Activated gamma-delta T cell treated with anti-CD3 and anti-CD28 coated beads, Interleukin-2, amount 50 U/mL, for 16 hours (primary cell): ENCODE data around the gene KAZN.

Experiments
- DNase-seq: peaks from one replicate; pipeline ENCODE4 v3.0.0-alpha.2; 2020; ENCODE audit warnings: low read depth

Gene KAZN

GRCh38 chr1:14887044-14887566 lies 288.6 kb downstream of the KAZN start:
- DNase-seq, result no peak

DNA sequence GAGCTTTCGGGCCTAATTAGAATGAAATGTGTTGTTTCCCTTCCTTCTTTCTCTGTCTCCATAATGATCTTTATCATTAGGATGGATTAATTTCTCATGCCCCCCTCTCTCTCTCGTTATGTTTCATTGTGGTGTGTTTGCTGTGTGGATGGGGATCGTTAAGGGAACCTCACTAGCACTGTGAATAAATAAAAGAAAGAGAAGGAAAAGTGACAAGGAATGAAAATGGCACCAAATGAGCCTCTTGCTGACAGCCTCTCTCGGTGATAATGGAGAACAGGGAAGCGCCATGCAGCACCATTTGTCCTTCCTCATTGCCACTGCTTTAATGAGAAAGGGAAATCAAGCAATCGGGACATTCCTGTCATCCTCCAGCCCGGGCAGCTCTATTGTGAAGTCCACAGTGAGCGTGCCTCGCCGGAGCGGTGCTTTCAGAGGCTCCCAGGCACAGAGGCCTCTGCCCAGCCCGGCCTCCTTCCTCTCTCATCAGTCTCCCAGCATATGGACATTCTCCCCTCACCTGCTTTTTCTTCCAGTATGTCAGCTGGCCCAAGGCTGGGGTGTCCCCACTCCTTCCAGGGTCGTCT lies 289.4 kb downstream of the KAZN start:
- no peak for DNase-seq

- DNase-seq, result no peak
Observed at GRCh38 chr1:14888374-14888773, 289.9 kb downstream of the KAZN start.

GRCh38 chr1:14889825-14890440 lies 291.4 kb downstream of the KAZN start:
- DNase-seq, result no peak

GRCh38 chr1:14891991-14892390 lies 293.5 kb downstream of the KAZN start:
- DNase-seq, result no peak

GRCh38 chr1:14894811-14895560 lies 296.5 kb downstream of the KAZN start:
- no peak for DNase-seq

- DNase-seq, result no peak
Observed at GRCh38 chr1:14895727-14896126, 297.2 kb downstream of the KAZN start.

DNA sequence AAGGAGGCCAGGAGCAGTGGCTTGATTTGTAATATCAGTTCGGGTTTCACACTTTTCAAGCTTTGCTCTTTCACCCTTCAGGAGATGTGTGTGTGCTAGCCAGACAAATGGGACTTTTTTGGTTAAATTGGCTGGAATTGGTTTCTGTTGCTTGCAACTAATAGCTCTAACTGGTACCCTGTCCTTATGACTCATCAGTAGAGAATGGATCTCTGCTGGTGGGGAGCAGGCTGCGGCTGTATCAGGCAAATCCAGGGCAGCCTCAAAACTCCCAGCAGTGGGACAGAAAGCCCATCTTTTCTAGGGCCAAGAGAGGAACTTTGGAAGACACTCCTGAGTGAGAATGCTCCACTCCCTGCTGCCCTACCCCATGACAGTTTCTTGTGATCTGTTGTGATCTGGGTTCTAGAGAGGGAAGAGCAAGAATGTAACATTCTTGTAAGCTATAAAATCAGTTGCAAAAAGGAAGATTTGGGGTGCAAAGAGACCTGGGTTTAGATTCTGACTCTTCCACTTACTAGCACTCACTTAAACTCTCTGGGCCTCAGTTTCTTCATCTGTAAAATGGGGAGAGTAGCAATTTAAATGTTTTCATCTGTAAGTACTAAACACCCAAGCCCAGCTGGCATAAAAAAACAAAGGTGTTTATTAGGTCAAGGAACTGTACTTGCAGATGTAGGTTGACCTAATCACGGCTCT lies 298.0 kb downstream of the KAZN start:
- no peak for DNase-seq

GRCh38 chr1:14897080-14897449 lies 298.6 kb downstream of the KAZN start:
- DNase-seq, result no peak

GRCh38 chr1:14897547-14897946 lies 299.1 kb downstream of the KAZN start:
- DNase-seq, result no peak

DNA sequence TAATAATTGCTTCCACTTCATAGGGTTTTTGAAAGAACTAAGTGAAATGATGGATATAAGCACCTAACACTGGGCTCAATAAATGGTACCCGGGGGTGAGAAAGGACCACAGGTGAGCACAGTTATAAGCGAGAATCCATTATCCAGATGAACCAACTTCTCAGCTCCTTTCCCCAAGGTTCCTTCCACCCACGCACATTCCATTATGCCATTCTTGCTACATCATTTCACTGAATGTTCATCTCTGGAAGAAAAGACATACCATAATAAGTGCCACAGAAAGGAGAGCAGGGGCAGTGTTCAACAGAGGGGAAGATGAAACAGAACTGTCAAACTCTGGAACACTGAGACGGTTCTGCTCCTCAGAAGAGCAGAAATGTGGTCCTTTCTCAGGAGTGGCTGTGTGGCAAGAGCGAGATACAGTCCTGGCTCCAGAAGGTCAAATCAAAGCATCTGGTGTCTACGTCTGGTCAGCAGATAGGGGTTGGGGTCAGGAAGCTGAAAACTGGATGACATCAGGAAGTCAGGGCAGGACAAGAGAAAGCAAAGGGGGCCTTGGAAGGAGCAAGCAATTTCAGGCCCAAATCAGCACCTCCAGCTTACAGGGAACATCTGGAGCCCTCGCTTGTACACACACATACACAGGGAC lies 299.6 kb downstream of the KAZN start:
- no peak for DNase-seq

DNA sequence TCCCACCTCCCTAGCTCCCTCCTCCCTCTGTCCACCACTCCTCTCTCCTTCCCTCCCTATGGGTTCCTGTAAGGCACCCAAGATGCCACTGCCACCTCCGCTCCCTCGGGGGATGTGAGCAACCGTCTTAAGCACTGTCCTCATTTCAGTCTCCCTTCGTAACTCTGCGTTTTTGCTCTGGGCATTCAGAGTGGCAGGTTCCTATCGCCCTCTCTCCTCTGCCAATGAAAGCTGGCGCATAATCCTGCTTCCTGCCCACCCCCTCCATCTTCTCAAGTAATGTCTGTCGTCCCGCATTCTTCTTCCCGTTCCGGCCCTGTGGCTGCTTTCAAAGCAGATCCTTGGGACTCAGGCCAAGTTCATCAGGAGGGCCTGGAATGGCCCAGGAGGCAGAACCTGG lies 301.2 kb downstream of the KAZN start:
- DNase-seq, result no peak

DNA sequence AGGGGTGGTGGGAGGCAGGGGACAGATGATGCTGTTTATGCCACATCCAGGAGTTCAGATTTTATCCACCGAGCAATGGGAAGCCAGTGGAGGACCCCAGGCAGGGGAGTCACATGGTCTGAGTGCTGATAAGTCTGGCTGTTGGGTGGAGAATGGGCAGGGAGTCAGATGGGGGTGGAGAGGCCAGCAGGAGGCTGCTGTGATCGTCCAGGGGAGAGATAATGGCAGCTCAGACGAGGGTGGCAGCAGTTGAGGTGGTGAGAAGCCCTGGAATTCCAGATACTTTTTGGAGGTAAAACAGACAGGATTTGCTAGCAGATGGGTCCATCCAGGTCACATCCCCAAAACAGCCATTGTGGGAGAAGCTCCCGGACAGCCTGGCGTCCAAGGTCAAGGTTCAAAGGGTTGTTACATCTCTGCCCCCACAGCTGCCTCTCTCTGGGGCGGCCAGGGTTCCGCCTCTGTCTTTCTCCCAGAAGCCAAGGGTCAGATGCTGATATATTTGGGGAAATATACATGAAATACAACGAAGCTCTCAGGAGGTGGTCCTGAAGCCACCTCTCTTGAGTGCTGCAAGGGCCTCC lies 303.0 kb downstream of the KAZN start:
- no peak for DNase-seq

- no peak for DNase-seq
Observed at GRCh38 chr1:14903922-14904321, 305.4 kb downstream of the KAZN start.

DNA sequence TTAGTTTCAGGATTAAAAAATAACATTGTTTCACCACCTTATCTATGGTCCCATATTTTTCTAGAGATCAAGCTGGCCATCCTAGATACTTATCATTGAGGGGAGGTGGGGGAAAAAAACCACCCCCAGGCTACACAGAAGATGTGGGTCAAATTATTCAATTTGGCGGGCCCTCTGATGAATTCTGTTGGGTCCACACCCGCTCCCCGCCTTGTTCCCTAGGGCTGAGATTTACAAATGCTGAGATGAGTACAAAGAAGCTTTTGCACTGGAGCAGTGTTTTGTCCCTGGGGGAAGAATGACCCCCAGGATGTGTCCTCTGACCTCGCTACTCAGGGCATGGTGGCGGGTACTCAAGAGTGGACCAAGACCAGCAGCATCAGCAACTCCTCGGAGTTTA lies 308.2 kb downstream of the KAZN start:
- DNase-seq, result no peak

- no peak for DNase-seq
Observed at GRCh38 chr1:14907416-14907815, 308.9 kb downstream of the KAZN start.

GRCh38 chr1:14909273-14909672 lies 310.8 kb downstream of the KAZN start:
- DNase-seq, result no peak

DNA sequence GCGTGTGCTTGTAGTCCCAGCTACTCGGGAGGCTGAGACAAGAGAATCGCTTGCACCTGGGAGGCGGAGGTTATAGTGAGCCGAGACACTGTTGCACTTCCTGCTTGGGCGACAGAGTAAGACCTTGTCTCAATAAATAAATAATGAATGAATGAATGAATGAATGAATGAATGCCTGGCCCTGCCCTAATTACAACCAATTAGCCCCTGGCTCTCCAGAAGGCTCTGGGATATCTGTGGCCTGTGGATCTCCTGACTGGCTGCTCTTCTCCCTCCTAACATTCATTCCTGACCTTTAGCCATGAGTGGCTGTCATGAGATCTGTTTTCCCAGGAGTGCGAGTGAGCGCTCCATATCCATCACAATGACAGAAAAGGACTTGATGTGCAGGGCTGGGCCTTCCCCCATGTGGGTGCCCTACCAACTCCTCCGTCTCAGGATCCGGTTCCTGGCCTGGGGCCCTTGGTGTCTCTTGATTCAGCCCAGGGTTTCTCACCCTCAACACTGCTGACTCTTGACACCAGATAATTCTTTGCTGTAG lies 311.5 kb downstream of the KAZN start:
- no peak for DNase-seq

GRCh38 chr1:14910984-14911721 lies 312.7 kb downstream of the KAZN start:
- DNase-seq, result no peak

- DNase-seq, result no peak
Observed at GRCh38 chr1:14912839-14913481, 314.5 kb downstream of the KAZN start.
